Natural killer cell (primary cell): ENCODE results near the gene PTPRS. TPM values are rescaled to one million over a fixed set of nuclear protein-coding genes. Genes with fewer than 3 reads are reported as not detected.
A peak's percentile ranks its signal among the peaks of the same experiment; 100 is the strongest.

Source experiments
- ATAC-seq, 3 donors: fragments of 150-1000 bp in 2 of 3; fragments of 200-7000 bp in 1 of 3; cut with Tn5 transposase; 1 replicate in 1 of 3; 2 replicates in 2 of 3; pipeline ENCODE4 v1.10.0; 2021; ENCODE audit warnings: mild to moderate bottlenecking in 2 of 3, moderate library complexity in 2 of 3
- DNase-seq, 2 donors: peaks; one replicate each; pipeline versions ENCODE4 v3.0.0 to v3.0.0-alpha.2; 2013 to 2021; ENCODE audit warnings: mixed read lengths in 1 of 2
- H3K27ac ChIP-seq: one replicate; pipeline ENCODE4 v1.5.1; 2013; ENCODE audit warnings: mild to moderate bottlenecking, low read length
- H3K27me3 ChIP-seq: one replicate; pipeline ENCODE4 v1.6.1; 2013; ENCODE audit warnings: low read length; ENCODE audit not compliant: control insufficient read depth, insufficient read depth
- H3K36me3 ChIP-seq: one replicate; pipeline ENCODE4 v1.6.1; 2013; ENCODE audit warnings: low read length; ENCODE audit not compliant: control insufficient read depth, insufficient read depth
- H3K4me1 ChIP-seq: one replicate; pipeline ENCODE4 v1.6.1; 2013; ENCODE audit warnings: low read length; ENCODE audit not compliant: control insufficient read depth, insufficient read depth
- H3K4me3 ChIP-seq: one replicate; pipeline ENCODE4 v1.5.1; 2013; ENCODE audit warnings: low read length
- H3K9me3 ChIP-seq: one replicate; pipeline ENCODE4 v1.6.1; 2013; ENCODE audit warnings: low read length; ENCODE audit not compliant: control insufficient read depth, insufficient read depth
- H3K27ac Mint-ChIP-seq, 2 donors: one replicate each; pipeline ENCODE4 v1.8.0; 2022; ENCODE audit warnings: mild to moderate bottlenecking in 2 of 2, mixed read lengths in 2 of 2, moderate library complexity in 1 of 2
- H3K27me3 Mint-ChIP-seq, 2 donors: one replicate each; pipeline ENCODE4 v1.8.0; 2022; ENCODE audit warnings: low read depth in 2 of 2, mixed read lengths in 2 of 2
- H3K36me3 Mint-ChIP-seq: one replicate; pipeline ENCODE4 v1.8.0; 2022; ENCODE audit warnings: mixed read lengths
- H3K4me1 Mint-ChIP-seq, 2 donors: one replicate each; pipeline ENCODE4 v1.8.0; 2022; ENCODE audit warnings: mixed read lengths in 2 of 2
- H3K4me3 Mint-ChIP-seq: one replicate; pipeline ENCODE4 v1.8.0; 2022; ENCODE audit warnings: mild to moderate bottlenecking, moderate library complexity, mixed read lengths
- H3K9me3 Mint-ChIP-seq, 2 donors: one replicate each; pipeline ENCODE4 v1.8.0; 2022; ENCODE audit warnings: mixed read lengths in 2 of 2
- CTCF ChIP-seq: fragments of 200-600 bp; IDR thresholded peaks from one replicate; pipeline ENCODE4 v1.8.0; 2022; ENCODE audit warnings: antibody characterized with exemption
- WGBS: methylation state at CpG from one replicate; pipeline ENCODE4 v1.1.7; 2013; ENCODE audit warnings: missing lambda C conversion rate; ENCODE audit not compliant: insufficient coverage; 5-methylcytosine and 5-hydroxymethylcytosine counted together
- intact Hi-C: fragments of 100-400 bp; cut with micrococcal nuclease; formaldehyde crosslinking; loops from one replicate; pipeline ENCODE4 v1.14.2; 2022
- total RNA-seq, 4 donors: library from RNA; stranded (reverse); fragments of 120-200 nt in 1 of 4; gene quantifications; one replicate each; pipeline versions ENCODE4 v1.2.3 to v1.2.4, GENCODE V29; 2013 to 2022

PTPRS gene
- total RNA-seq, 3 donors from 2014 or later (not counting 1 experiment from before 2014, with no cell fraction given), result 0.47 to 0.73 (median 0.61) TPM

- peaks cover 25% of the 10 kb centered on the region for H3K4me1 ChIP-seq
- no peaks in the 10 kb centered on the region for H3K36me3 ChIP-seq
- Mint-ChIP-seq H3K4me3 (no peak overlapping the region), H3K36me3 (no peaks in the 10 kb centered on the region), H3K9me3 (peaks cover 0 to 2% of the 10 kb centered on the region in 2 donors), H3K27ac (no peak overlapping the region), H3K27me3 (peaks cover 17 to 25% of the 10 kb centered on the region in 2 donors), H3K4me1 (peaks cover 7 to 14% of the 10 kb centered on the region in 2 donors)
- no peaks in the 10 kb centered on the region for H3K9me3 ChIP-seq
- no peak for TF ChIP-seq CTCF
- no peak overlapping the region for H3K4me3 ChIP-seq
- H3K27ac ChIP-seq, result no peak overlapping the region
- intact Hi-C loops, result no loop called here
- H3K27me3 ChIP-seq, result peaks cover 26% of the 10 kb centered on the region
- WGBS, result 63% methylated on average over 12 of the region's 12 CpGs
- ATAC-seq (no peak), DNase-seq (no peak)
These were observed 2.1 kb upstream of the PTPRS start for GRCh38 chr19:5342573-5343201.

- TF ChIP-seq CTCF, result no peak
- H3K27me3 Mint-ChIP-seq, result peaks cover 17 to 30% of the 10 kb centered on the region in 2 donors
- H3K27ac Mint-ChIP-seq, result peak overlapping the region in 1 of 2 donors; percentile 7
- peaks cover 33% of the 10 kb centered on the region for H3K27me3 ChIP-seq
- no peak overlapping the region for H3K27ac ChIP-seq
- no peaks in the 10 kb centered on the region for H3K36me3 ChIP-seq
- no peak for DNase-seq
- no peak for ATAC-seq
- peaks cover 0 to 2% of the 10 kb centered on the region in 2 donors for H3K9me3 Mint-ChIP-seq
- peaks cover 7 to 14% of the 10 kb centered on the region in 2 donors for H3K4me1 Mint-ChIP-seq
- intact Hi-C loops, result no loop called here
- no peak overlapping the region for H3K4me3 ChIP-seq
- peaks cover 25% of the 10 kb centered on the region for H3K4me1 ChIP-seq
- WGBS, result 64% methylated on average over 4 of the region's 4 CpGs
- H3K4me3 Mint-ChIP-seq, result peak overlapping the region; percentile 78
- no peaks in the 10 kb centered on the region for H3K36me3 Mint-ChIP-seq
- H3K9me3 ChIP-seq, result no peaks in the 10 kb centered on the region
These were observed 1.4 kb upstream of the PTPRS start for GRCh38 chr19:5341981-5342380.

- Histone ChIP-seq H3K36me3 (no peaks in the 10 kb centered on the region), H3K27me3 (peaks cover 34% of the 10 kb centered on the region), H3K27ac (no peak overlapping the region), H3K9me3 (no peaks in the 10 kb centered on the region), H3K4me1 (peaks cover 27% of the 10 kb centered on the region), H3K4me3 (no peak overlapping the region)
- no peak for ATAC-seq
- Mint-ChIP-seq H3K4me1 (peaks cover 7 to 14% of the 10 kb centered on the region in 2 donors), H3K27me3 (peaks cover 14 to 26% of the 10 kb centered on the region in 2 donors), H3K36me3 (no peaks in the 10 kb centered on the region), H3K9me3 (peaks cover 0 to 2% of the 10 kb centered on the region in 2 donors), H3K4me3 (peak overlapping the region; percentile 78), H3K27ac (peak overlapping the region in 1 of 2 donors; percentile 7)
- no peak for DNase-seq
- no peak for TF ChIP-seq CTCF
- WGBS, result 90% methylated on average over 10 of the region's 13 CpGs
- intact Hi-C loops, result no loop called here
These were observed 822 bp upstream of the PTPRS start for GRCh38 chr19:5341448-5341820.
